Suprapubic skin (tissue), 4 donors: ENCODE measurements around the gene ACVR2B. TPM values are rescaled to one million over a fixed set of nuclear protein-coding genes. Genes with fewer than 3 reads are reported as not detected.

Source experiments
- DNase-seq, 2 donors: peaks; one replicate each; pipeline ENCODE4 v3.0.0-alpha.2; 2019; ENCODE audit warnings: low spot score in 2 of 2
- H3K27ac ChIP-seq: fragments of 200-600 bp; sonication (generic); one replicate; pipeline ENCODE4 v1.5.1; 2019
- H3K27me3 ChIP-seq: fragments of 200-600 bp; sonication (generic); one replicate; pipeline ENCODE4 v1.5.1; 2019
- H3K36me3 ChIP-seq: fragments of 200-600 bp; sonication (generic); one replicate; pipeline ENCODE4 v1.5.1; 2019
- H3K4me1 ChIP-seq: fragments of 200-600 bp; sonication (generic); one replicate; pipeline ENCODE4 v1.5.1; 2019
- H3K4me3 ChIP-seq: fragments of 200-600 bp; sonication (generic); one replicate; pipeline ENCODE4 v1.5.1; 2019; ENCODE audit warnings: mild to moderate bottlenecking
- H3K9me3 ChIP-seq: fragments of 200-600 bp; sonication (generic); one replicate; pipeline ENCODE4 v1.5.1; 2019
- EP300 ChIP-seq: sonication (generic); formaldehyde crosslinking; IDR thresholded peaks from one replicate; pipeline ENCODE4 v1.6.1; 2017; ENCODE audit warnings: antibody characterized with exemption
- POLR2A ChIP-seq, 2 donors: fragments of 450-650 bp; IDR thresholded peaks; one replicate each; pipeline ENCODE4 v1.6.1; 2017; ENCODE audit warnings: antibody characterized with exemption in 2 of 2, mild to moderate bottlenecking in 2 of 2, moderate library complexity in 2 of 2
- POLR2AphosphoS5 ChIP-seq, 3 donors: sonication (generic); formaldehyde crosslinking; IDR thresholded peaks; one replicate each; pipeline ENCODE4 v1.6.1; 2017; ENCODE audit warnings: antibody characterized with exemption in 3 of 3
- WGBS: methylation state at CpG from one replicate; pipeline ENCODE4 v1.1.5; 2018; 5-methylcytosine and 5-hydroxymethylcytosine counted together
- total RNA-seq, 4 donors: library from RNA; depleted of rRNA; stranded (reverse); fragments of >200 nt; gene quantifications; one replicate each; pipeline ENCODE4 v1.1.0, GENCODE V29; 2016
- TF ChIP-seq, protein P1 (sequence below), 2 donors: fragments of 200-600 bp in 1 of 2; fragments of 450-650 bp in 1 of 2; sonication (generic) in 1 of 2; IDR thresholded peaks; one replicate each; pipeline ENCODE4 v1.5.1; 2016 to 2019; ENCODE audit warnings: antibody characterized with exemption in 2 of 2, mild to moderate bottlenecking in 1 of 2, moderate library complexity in 1 of 2

The ACVR2B gene
- total RNA-seq, 4 donors from 2014 or later, result 1.1 to 8.9 (median 3.1) TPM

DNA sequence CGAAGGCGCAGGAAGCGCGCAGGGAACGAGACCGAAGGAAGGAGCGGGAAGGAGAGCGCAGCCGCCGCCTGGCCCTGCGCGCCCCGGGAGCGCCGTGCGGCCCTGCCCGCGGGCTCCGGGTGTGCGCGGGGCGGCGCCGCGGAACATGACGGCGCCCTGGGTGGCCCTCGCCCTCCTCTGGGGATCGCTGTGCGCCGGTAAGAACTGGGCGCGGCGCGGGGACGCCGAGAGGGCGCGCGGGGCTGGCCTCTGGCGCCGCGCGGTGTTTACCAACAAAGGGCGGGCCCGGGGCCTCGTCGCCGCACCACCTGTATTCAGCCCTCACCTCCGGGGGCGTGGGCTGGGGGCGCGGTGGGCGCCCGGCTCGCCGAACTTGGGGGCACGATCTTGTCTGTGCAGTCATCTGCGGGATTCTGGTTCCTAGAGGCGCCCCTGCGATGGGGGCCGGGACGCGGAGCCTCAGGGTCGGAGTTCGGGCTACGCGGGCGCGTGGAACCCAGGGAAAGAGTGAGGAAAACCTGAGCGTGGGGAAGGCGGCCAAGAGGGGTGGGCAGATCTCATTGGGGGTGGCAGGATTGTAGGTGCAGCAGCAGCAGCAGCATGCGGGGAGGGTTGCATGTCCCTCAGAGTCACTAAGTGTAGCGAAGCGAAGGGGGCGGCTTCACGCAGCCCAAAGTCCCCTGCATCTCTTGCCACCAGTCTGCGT, 641 bp downstream of the ACVR2B start:
- Histone ChIP-seq H3K9me3 (no peaks in the 10 kb centered on the region), H3K27me3 (no peaks in the 10 kb centered on the region), H3K27ac (peak overlapping the region; percentile 83), H3K36me3 (no peaks in the 10 kb centered on the region), H3K4me3 (peak overlapping the region; percentile 79), H3K4me1 (peaks cover 45% of the 10 kb centered on the region)
- DNase-seq, result peak in 1 of 2 donors; percentile 72
- no peak for TF ChIP-seq POLR2A (IDR thresholded peaks at IDR 0.05)
- TF ChIP-seq POLR2AphosphoS5 (IDR thresholded peaks at IDR 0.05), result no peak
- no peak for TF ChIP-seq EP300
- TF ChIP-seq, protein P1, sequence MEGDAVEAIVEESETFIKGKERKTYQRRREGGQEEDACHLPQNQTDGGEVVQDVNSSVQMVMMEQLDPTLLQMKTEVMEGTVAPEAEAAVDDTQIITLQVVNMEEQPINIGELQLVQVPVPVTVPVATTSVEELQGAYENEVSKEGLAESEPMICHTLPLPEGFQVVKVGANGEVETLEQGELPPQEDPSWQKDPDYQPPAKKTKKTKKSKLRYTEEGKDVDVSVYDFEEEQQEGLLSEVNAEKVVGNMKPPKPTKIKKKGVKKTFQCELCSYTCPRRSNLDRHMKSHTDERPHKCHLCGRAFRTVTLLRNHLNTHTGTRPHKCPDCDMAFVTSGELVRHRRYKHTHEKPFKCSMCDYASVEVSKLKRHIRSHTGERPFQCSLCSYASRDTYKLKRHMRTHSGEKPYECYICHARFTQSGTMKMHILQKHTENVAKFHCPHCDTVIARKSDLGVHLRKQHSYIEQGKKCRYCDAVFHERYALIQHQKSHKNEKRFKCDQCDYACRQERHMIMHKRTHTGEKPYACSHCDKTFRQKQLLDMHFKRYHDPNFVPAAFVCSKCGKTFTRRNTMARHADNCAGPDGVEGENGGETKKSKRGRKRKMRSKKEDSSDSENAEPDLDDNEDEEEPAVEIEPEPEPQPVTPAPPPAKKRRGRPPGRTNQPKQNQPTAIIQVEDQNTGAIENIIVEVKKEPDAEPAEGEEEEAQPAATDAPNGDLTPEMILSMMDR (IDR thresholded peaks at IDR 0.05), result no peak
- 2% methylated on average over 20 of the region's 78 CpGs for WGBS

DNA sequence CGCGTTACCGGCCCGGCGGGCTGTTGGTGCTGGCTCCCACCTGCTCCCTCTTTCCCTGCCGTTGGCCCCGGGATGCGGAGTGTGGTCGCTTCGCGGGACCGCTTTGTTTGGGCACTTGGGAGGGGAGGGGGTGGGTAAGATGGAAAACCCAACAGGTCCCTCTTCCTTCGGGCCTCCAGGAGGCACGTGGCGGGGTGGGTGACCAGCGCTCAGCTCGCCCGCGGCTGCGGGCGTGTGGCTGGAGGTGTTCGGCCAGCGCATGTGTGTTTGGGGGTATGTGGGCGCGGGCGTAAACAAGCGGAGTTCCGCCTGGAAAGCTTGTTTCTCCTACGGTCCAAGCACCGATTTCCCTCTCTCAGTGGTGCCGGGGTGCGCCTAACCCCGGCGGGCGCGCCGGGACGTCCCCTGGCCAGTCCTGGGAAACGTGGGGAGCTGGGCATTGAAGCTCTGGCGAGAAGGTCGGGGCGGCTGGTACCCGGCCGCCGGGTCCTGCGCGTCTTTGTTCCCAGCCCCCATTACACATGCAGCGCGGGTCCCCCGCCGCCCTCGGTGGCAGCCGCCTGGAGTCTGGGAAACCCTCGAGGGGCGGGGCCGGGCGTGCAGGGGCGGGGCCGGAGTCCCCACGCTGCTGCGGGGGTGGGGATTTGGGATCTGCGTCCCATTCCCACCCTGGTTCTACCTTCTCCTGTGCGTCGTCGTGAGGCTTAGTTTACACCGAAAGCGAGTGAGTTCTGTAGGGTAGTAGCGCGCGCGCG, 1.4 kb downstream of the ACVR2B start:
- Histone ChIP-seq H3K9me3 (no peaks in the 10 kb centered on the region), H3K4me1 (peaks cover 52% of the 10 kb centered on the region), H3K27ac (peak overlapping the region; percentile 83), H3K36me3 (no peaks in the 10 kb centered on the region), H3K4me3 (peak overlapping the region; percentile 79), H3K27me3 (no peaks in the 10 kb centered on the region)
- 0% methylated on average over 15 of the region's 72 CpGs for WGBS
- DNase-seq, result peak in 1 of 2 donors; percentile 84
- TF ChIP-seq EP300 (no peak), POLR2AphosphoS5 (IDR thresholded peaks at IDR 0.05) (no peak), POLR2A (IDR thresholded peaks at IDR 0.05) (no peak)
- TF ChIP-seq, protein P1 (IDR thresholded peaks at IDR 0.05), result no peak

DNA sequence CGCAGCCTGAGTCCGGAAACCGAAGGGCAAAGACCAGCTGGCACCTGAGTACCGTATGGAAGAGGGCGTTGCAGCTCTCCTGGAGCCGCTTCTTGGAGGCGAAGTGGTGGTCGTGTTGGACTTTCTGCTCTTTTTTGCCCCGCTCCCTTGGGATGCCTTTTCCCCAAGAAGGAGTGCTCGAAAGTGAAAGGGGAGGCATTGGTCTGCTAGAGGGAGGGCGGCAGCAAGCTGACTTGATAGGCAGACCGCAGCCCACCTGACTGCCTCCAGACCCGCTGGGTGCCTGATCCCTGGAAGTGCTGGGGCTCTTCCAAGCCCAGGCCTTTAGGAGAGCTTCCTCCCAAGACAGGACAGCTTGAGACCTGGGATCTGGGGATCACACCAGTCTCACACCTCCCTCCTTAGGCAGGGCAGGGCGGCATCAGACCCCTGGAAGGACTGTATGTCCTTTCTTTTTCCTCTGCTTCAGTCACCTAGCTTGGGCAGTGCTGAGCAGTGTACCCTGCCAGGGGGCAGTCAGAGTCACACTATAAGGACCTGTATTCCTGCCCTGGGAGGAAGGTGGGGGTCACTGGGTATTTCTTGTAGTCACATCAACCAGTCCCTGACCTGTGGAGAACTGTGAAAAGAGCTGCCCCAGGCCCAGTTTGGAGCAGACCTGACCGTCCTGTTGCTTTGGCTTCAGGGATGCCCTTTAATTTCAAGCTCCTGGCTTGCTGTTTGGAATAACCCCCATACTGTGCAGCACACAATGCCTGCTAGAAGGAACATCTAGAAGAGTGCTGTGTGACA, 2.1 kb downstream of the ACVR2B start:
- Histone ChIP-seq H3K36me3 (no peaks in the 10 kb centered on the region), H3K9me3 (no peaks in the 10 kb centered on the region), H3K4me1 (peaks cover 56% of the 10 kb centered on the region), H3K27ac (no peak overlapping the region), H3K4me3 (peak overlapping the region; percentile 79), H3K27me3 (no peaks in the 10 kb centered on the region)
- no peak for DNase-seq
- WGBS, result 19% methylated on average over 10 of the region's 15 CpGs
- no peak for TF ChIP-seq POLR2AphosphoS5 (IDR thresholded peaks at IDR 0.05)
- TF ChIP-seq, protein P1 (IDR thresholded peaks at IDR 0.05), result no peak
- TF ChIP-seq EP300, result no peak
- TF ChIP-seq POLR2A (IDR thresholded peaks at IDR 0.05), result no peak

DNA sequence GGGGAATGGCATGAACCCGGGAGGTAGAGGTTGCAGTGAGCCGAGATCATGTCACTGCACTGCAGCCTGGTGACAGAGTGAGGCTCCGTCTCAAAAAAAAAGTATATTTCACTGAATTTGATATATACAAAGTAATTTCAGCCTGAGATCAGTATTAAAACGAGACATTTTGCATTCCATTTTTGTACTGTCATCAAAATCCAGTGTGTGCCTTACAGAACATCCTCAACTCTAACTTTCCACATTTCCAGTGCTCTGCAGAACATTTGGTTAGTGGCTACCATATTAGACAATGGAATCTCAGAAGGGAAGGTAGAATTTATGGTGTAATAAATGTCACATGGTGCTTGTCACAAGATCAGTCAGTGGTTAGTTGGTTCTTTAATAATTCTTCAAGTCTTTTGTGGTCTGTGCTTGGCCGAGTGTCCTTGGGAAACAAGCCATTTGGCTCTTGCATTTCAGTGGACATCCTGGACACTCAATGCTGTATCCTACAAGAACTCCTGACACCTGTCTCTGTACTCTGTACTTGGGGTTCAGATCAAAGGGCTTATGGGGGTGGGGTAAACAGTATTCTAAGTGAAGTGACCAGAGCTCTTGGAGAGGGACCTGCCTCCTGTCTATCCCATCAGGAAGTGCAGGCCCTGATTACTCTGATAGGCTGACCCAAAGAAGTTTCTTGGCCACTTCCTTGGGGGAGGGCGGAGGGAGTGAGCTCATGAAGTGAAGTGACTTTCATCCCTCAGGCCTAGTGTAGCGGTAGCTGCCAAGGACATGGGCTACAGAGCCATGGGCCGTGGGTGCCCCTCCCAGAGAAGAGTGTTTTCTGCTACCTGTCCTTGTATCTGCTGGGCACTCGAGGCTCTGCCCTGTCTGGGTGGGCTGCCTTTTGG, 3.7 kb downstream of the ACVR2B start:
- no peaks in the 10 kb centered on the region for H3K9me3 ChIP-seq
- TF ChIP-seq POLR2AphosphoS5 (IDR thresholded peaks at IDR 0.05), result no peak
- no peak for TF ChIP-seq POLR2A (IDR thresholded peaks at IDR 0.05)
- TF ChIP-seq EP300, result no peak
- TF ChIP-seq, protein P1 (IDR thresholded peaks at IDR 0.05), result no peak
- H3K27ac ChIP-seq, result no peak overlapping the region
- no peaks in the 10 kb centered on the region for H3K36me3 ChIP-seq
- no peak overlapping the region for H3K4me3 ChIP-seq
- DNase-seq, result no peak
- H3K4me1 ChIP-seq, result peaks cover 59% of the 10 kb centered on the region
- WGBS, result 85% methylated on average over 7 of the region's 9 CpGs
- H3K27me3 ChIP-seq, result no peaks in the 10 kb centered on the region
